HCT116 (cell line): ENCODE results near the gene SMIM20. TPM values are rescaled to one million over a fixed set of nuclear protein-coding genes. Genes with fewer than 3 reads are reported as not detected.

Experiments used
- ATAC-seq: fragments of 200-7000 bp; cut with Tn5 transposase; 2 replicates; pipeline ENCODE4 v1.9.1; 2020; ENCODE audit warnings: mild to moderate bottlenecking, moderate library complexity
- BruUV-seq: library from RNA; stranded (reverse); fragments of 400-500 nt; replicated peaks from 2 replicates; lab custom pipeline; 2021; lab: Mats Ljungman, UMichigan
- CTCF ChIA-PET: fragments of 300-600 bp; sonication (Branson Sonifier 250); formaldehyde crosslinking; loops from one replicate; lab custom pipeline; 2021; ENCODE audit warnings: antibody characterized with exemption; lab: Charles Lee
- POLR2A ChIA-PET: fragments of 300-600, 350-600 bp; sonication (Branson Sonifier 250); formaldehyde crosslinking; loops from one replicate; lab custom pipeline; 2021; ENCODE audit warnings: antibody characterized with exemption; lab: Charles Lee
- RAD21 ChIA-PET, 2 experiments: fragments of 300-600 bp; sonication (Branson Sonifier 250); formaldehyde crosslinking; loops; one replicate each; lab custom pipeline; 2023; ENCODE audit warnings: low total read pairs in 2 of 2; ENCODE audit not compliant: uncharacterized antibody in 2 of 2, unreplicated experiment in 2 of 2, low non-redundant PET in 1 of 2; lab: Charles Lee
- DNase-seq: peaks from one replicate; pipeline ENCODE4 v3.0.0-alpha.2; 2010; ENCODE audit warnings: low read depth, low spot score
- H2AFZ ChIP-seq: fragments of 200-600 bp; shearing (Covaris generic), sonication (generic); 2 replicates; pipeline ENCODE4 v1.6.1; 2017; ENCODE audit warnings: low read depth, mixed run types, mixed read lengths, antibody characterized with exemption, low read length; ENCODE audit not compliant: poor library complexity, severe bottlenecking
- H3K27ac ChIP-seq: 2 replicates; pipeline ENCODE4 v1.5.1; 2012; ENCODE audit warnings: low read depth, low read length
- H3K27me3 ChIP-seq: fragments of 200-600 bp; sonication (generic); 2 replicates; pipeline ENCODE4 v1.6.1; 2016; ENCODE audit warnings: mixed run types, low read length, mixed read lengths; ENCODE audit not compliant: insufficient read depth
- H3K36me3 ChIP-seq, 2 experiments: fragments of 200-500 bp in 1 of 2; fragments of 200-600 bp in 1 of 2; sonication (Bioruptor generic) in 1 of 2; sonication (generic) in 1 of 2; 2 replicates each; pipeline versions ENCODE4 v1.5.1 to v1.6.1; 2014 to 2016; ENCODE audit warnings: low read length in 2 of 2, inconsistent platforms in 1 of 2, mixed read lengths in 1 of 2, mixed run types in 1 of 2; ENCODE audit not compliant: insufficient read depth in 2 of 2, control insufficient read depth in 1 of 2
- H3K4me1 ChIP-seq, 2 experiments: fragments of 200-600 bp in 1 of 2; sonication (generic) in 1 of 2; 2 replicates each; pipeline versions ENCODE4 v1.5.1 to v1.6.1; 2012 to 2017; ENCODE audit warnings: low read length in 2 of 2, inconsistent platforms in 1 of 2, mild to moderate bottlenecking in 1 of 2, mixed read lengths in 1 of 2, mixed run types in 1 of 2, moderate library complexity in 1 of 2; ENCODE audit not compliant: insufficient read depth in 2 of 2, control insufficient read depth in 1 of 2
- H3K4me2 ChIP-seq: fragments of 200-600 bp; sonication (generic); 2 replicates; pipeline ENCODE4 v1.6.1; 2017; ENCODE audit warnings: mixed run types, low read length, mixed read lengths
- H3K4me3 ChIP-seq, 2 experiments: fragments of 200-600 bp in 1 of 2; sonication (generic) in 1 of 2; replicated peaks in 1 of 2; 2 replicates each; pipeline ENCODE4 v1.5.1; 2011 to 2016; ENCODE audit warnings: low read length in 2 of 2, control low read depth in 1 of 2, low read depth in 1 of 2, mild to moderate bottlenecking in 1 of 2, mixed read lengths in 1 of 2, mixed run types in 1 of 2
- H3K79me2 ChIP-seq: fragments of 200-600 bp; sonication (generic); 2 replicates; pipeline ENCODE4 v1.6.1; 2017; ENCODE audit warnings: mild to moderate bottlenecking, mixed run types, low read length, moderate library complexity, mixed read lengths; ENCODE audit not compliant: insufficient read depth
- H3K9ac ChIP-seq: fragments of 200-600 bp; sonication (generic); 2 replicates; pipeline ENCODE4 v1.6.1; 2016; ENCODE audit warnings: low read length, mixed read lengths
- H3K9me2 ChIP-seq: fragments of 200-600 bp; sonication (generic), shearing (Covaris generic); 2 replicates; pipeline ENCODE4 v1.6.1; 2017; ENCODE audit warnings: mixed run types, mild to moderate bottlenecking, moderate library complexity; ENCODE audit not compliant: insufficient read depth
- H3K9me3 ChIP-seq, 2 experiments: fragments of 200-500 bp in 1 of 2; fragments of 200-600 bp in 1 of 2; sonication (Bioruptor generic) in 1 of 2; sonication (generic) in 1 of 2; 2 replicates each; pipeline ENCODE4 v1.6.1; 2014 to 2017; ENCODE audit warnings: low read length in 2 of 2, mixed read lengths in 2 of 2, inconsistent platforms in 1 of 2, low read depth in 1 of 2, mild to moderate bottlenecking in 1 of 2, mixed run types in 1 of 2, moderate library complexity in 1 of 2; ENCODE audit not compliant: control insufficient read depth in 1 of 2, insufficient read depth in 1 of 2
- H4K20me1 ChIP-seq: fragments of 200-600 bp; sonication (generic), shearing (Covaris generic); 2 replicates; pipeline ENCODE4 v1.6.1; 2017; ENCODE audit warnings: mixed run types, mild to moderate bottlenecking, moderate library complexity; ENCODE audit not compliant: insufficient read depth
- CBX3 ChIP-seq: IDR thresholded peaks from 2 replicates; pipeline ENCODE4 v1.6.1; 2012; ENCODE audit warnings: low read depth
- EGR1 ChIP-seq: IDR thresholded peaks from 2 replicates; pipeline ENCODE4 v1.6.1; 2012; ENCODE audit warnings: low read depth
- POLR2A ChIP-seq: IDR thresholded peaks from 2 replicates; pipeline ENCODE4 v1.7.0; 2011; ENCODE audit warnings: borderline replicate concordance; ENCODE audit not compliant: insufficient read depth, insufficient read length; ENCODE audit errors: extremely low read depth
- SRF ChIP-seq: IDR thresholded peaks from 2 replicates; pipeline ENCODE4 v1.6.1; 2012; ENCODE audit warnings: low read depth
- ZFX ChIP-seq: fragments of 450-650 bp; IDR thresholded peaks from 2 replicates; pipeline ENCODE4 v1.6.1; 2017
- intact Hi-C: fragments of 100-400 bp; cut with micrococcal nuclease; formaldehyde crosslinking; loops from 2 replicates; pipeline ENCODE4 v1.10.0; 2022
- total RNA-seq: library from RNA; stranded (reverse); gene quantifications from one replicate; pipeline ENCODE4 v1.2.1, GENCODE V29; 2021; ENCODE audit not compliant: unreplicated experiment
- TF ChIP-seq, protein P1 (sequence below), 3 experiments: fragments of 200-600 bp in 1 of 3; sonication (generic) in 1 of 3; IDR thresholded peaks in 2 of 3; conservative IDR thresholded peaks in 1 of 3; 2 replicates each; pipeline ENCODE4 v1.5.1; 2012 to 2017; ENCODE audit warnings: low read depth in 2 of 3, low read length in 2 of 3, antibody characterized with exemption in 1 of 3, borderline replicate concordance in 1 of 3, control low read depth in 1 of 3, mild to moderate bottlenecking in 1 of 3, mixed read lengths in 1 of 3, mixed run types in 1 of 3, moderate library complexity in 1 of 3; ENCODE audit not compliant: insufficient read depth in 1 of 3
- TF ChIP-seq, protein P2 (sequence below): IDR thresholded peaks from 2 replicates; pipeline ENCODE4 v1.6.1; 2012; ENCODE audit warnings: low read depth
- TF ChIP-seq, protein P3 (sequence below): IDR thresholded peaks from 2 replicates; pipeline ENCODE4 v1.6.1; 2012
- TF ChIP-seq, protein P4 (sequence below): IDR thresholded peaks from 2 replicates; pipeline ENCODE4 v1.6.1; 2012

SMIM20 gene
- total RNA-seq, 1 experiment from 2014 or later, result 36.9 TPM

GRCh38 chr4:25972366-25972765 is 58.3 kb downstream of the SMIM20 start:
- intact Hi-C loops, result no loop called here
- ChIA-PET POLR2A (no interaction called here), RAD21 (no interaction called here), CTCF (no interaction called here)
- H3K36me3 ChIP-seq, result no peaks in the 10 kb centered on the region
- no peak for TF ChIP-seq ZFX
- TF ChIP-seq, protein P1, sequence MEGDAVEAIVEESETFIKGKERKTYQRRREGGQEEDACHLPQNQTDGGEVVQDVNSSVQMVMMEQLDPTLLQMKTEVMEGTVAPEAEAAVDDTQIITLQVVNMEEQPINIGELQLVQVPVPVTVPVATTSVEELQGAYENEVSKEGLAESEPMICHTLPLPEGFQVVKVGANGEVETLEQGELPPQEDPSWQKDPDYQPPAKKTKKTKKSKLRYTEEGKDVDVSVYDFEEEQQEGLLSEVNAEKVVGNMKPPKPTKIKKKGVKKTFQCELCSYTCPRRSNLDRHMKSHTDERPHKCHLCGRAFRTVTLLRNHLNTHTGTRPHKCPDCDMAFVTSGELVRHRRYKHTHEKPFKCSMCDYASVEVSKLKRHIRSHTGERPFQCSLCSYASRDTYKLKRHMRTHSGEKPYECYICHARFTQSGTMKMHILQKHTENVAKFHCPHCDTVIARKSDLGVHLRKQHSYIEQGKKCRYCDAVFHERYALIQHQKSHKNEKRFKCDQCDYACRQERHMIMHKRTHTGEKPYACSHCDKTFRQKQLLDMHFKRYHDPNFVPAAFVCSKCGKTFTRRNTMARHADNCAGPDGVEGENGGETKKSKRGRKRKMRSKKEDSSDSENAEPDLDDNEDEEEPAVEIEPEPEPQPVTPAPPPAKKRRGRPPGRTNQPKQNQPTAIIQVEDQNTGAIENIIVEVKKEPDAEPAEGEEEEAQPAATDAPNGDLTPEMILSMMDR (IDR thresholded peaks at IDR 0.05 in 2 of 3, conservative IDR thresholded peaks at IDR 0.05 in 1 of 3; ENCODE audit: borderline replicate concordance in 1 of 3, insufficient read depth in 1 of 3, low read depth in 2 of 3, low read length in 2 of 3), result no peak
- TF ChIP-seq, protein P2, sequence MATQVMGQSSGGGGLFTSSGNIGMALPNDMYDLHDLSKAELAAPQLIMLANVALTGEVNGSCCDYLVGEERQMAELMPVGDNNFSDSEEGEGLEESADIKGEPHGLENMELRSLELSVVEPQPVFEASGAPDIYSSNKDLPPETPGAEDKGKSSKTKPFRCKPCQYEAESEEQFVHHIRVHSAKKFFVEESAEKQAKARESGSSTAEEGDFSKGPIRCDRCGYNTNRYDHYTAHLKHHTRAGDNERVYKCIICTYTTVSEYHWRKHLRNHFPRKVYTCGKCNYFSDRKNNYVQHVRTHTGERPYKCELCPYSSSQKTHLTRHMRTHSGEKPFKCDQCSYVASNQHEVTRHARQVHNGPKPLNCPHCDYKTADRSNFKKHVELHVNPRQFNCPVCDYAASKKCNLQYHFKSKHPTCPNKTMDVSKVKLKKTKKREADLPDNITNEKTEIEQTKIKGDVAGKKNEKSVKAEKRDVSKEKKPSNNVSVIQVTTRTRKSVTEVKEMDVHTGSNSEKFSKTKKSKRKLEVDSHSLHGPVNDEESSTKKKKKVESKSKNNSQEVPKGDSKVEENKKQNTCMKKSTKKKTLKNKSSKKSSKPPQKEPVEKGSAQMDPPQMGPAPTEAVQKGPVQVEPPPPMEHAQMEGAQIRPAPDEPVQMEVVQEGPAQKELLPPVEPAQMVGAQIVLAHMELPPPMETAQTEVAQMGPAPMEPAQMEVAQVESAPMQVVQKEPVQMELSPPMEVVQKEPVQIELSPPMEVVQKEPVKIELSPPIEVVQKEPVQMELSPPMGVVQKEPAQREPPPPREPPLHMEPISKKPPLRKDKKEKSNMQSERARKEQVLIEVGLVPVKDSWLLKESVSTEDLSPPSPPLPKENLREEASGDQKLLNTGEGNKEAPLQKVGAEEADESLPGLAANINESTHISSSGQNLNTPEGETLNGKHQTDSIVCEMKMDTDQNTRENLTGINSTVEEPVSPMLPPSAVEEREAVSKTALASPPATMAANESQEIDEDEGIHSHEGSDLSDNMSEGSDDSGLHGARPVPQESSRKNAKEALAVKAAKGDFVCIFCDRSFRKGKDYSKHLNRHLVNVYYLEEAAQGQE, result no peak
- no peak for TF ChIP-seq EGR1
- TF ChIP-seq, protein P3, sequence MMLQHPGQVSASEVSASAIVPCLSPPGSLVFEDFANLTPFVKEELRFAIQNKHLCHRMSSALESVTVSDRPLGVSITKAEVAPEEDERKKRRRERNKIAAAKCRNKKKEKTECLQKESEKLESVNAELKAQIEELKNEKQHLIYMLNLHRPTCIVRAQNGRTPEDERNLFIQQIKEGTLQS, result no peak
- TF ChIP-seq CBX3, result no peak
- TF ChIP-seq POLR2A, result no peak
- TF ChIP-seq SRF, result no peak
- TF ChIP-seq, protein P4, sequence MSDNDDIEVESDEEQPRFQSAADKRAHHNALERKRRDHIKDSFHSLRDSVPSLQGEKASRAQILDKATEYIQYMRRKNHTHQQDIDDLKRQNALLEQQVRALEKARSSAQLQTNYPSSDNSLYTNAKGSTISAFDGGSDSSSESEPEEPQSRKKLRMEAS, result no peak
- H4K20me1 ChIP-seq, result no peaks in the 10 kb centered on the region
- H3K9me3 ChIP-seq, result no peaks in the 10 kb centered on the region
- no peak overlapping the region for H3K27ac ChIP-seq
- H2AFZ ChIP-seq, result no peak overlapping the region
- no peaks in the 10 kb centered on the region for H3K27me3 ChIP-seq
- no peak overlapping the region for H3K4me3 ChIP-seq
- BruUV-seq, result no TSS peak
- no peaks in the 10 kb centered on the region for H3K79me2 ChIP-seq
- H3K9ac ChIP-seq, result no peak overlapping the region
- no peak for DNase-seq
- H3K9me2 ChIP-seq, result no peaks in the 10 kb centered on the region
- ATAC-seq, result no peak
- no peaks in the 10 kb centered on the region; a peak in 1 of 4 replicates for H3K4me1 ChIP-seq
- H3K4me2 ChIP-seq, result no peak overlapping the region
